ENCODE data around the gene NKD2. TPM values are rescaled to one million over a fixed set of nuclear protein-coding genes. Genes with fewer than 3 reads are reported as not detected.

The NKD2 gene
- total and polyA plus RNA-seq, 2 experiments from 2014 or later = not detected

GRCh38 chr5:1036504-1037122 is 28.0 kb downstream of the NKD2 start:
- in situ Hi-C loops (cut with MboI) = no loop called here
- no peak for DNase-seq
- H3K9me2 ChIP-seq (ENCODE audit: insufficient read depth) = no peaks in the 10 kb centered on the region
- H3F3A ChIP-seq (ENCODE audit: insufficient read depth) = no peaks in the 10 kb centered on the region
- no peak overlapping the region for H3K27ac ChIP-seq
- H3K9ac ChIP-seq = no peak overlapping the region
- no peaks in the 10 kb centered on the region for H4K20me1 ChIP-seq (ENCODE audit: insufficient read depth)
- H3K4me2 ChIP-seq (ENCODE audit: unreplicated experiment) = no peak overlapping the region
- H3K4me1 ChIP-seq (ENCODE audit: insufficient read depth) = no peaks in the 10 kb centered on the region
- no peaks in the 10 kb centered on the region for H3K9me3 ChIP-seq (ENCODE audit: low read depth)
- H3K4me3 ChIP-seq = no peak overlapping the region
- 81 to 83% methylated on average over 18 to 22 of the region's 22 CpGs for WGBS, 2 experiments (ENCODE audit: low coverage in 1 of 2, low lambda C conversion rate in 2 of 2, missing lambda C conversion rate in 2 of 2)
- H3K27me3 ChIP-seq (replicated peaks; ENCODE audit: insufficient read depth) = no peaks in the 10 kb centered on the region
- no peak overlapping the region for H2AFZ ChIP-seq
- TF ChIP-seq EZH2 (IDR thresholded peaks at IDR 0.05; ENCODE audit: insufficient read depth, poor library complexity, severe bottlenecking) (no peak), EZH2phosphoT487 (IDR thresholded peaks at IDR 0.05; ENCODE audit: insufficient read depth, low read depth) (no peak)
- no peaks in the 10 kb centered on the region for H3K36me3 ChIP-seq (ENCODE audit: low read depth)
- H3K79me2 ChIP-seq (ENCODE audit: insufficient read depth) = no peaks in the 10 kb centered on the region

DNA sequence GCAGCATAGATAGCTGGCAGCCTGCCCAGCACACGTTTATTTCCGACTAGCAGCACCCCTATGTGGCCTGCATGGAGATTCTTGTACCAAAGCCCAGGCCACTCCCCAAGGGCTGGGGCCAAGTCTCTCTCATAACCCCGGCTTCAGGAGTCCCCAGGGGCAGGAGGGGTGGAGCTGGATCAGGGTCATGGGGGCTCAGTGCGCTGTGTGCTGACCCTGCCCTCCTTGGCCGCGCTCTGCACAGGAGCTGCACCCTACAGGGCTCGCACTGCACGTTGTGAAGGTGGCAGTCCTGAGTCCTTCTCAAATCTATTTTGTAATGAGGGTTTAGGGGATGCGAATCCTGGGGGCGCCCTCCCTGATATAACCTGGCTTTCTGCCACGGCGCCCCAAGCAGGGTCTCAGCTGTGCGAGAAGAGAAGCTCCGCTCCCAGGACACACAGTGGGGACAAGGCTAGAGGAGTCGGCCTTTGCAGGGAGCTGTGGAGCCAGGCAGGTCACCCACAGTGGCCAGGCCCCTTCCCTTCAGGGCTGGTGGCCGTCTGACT is 28.6 kb downstream of the NKD2 start:
- Histone ChIP-seq H3K9me2 (ENCODE audit: insufficient read depth) (no peaks in the 10 kb centered on the region), H4K20me1 (ENCODE audit: insufficient read depth) (no peaks in the 10 kb centered on the region), H3K36me3 (ENCODE audit: low read depth) (no peaks in the 10 kb centered on the region), H2AFZ (no peak overlapping the region), H3K9me3 (ENCODE audit: low read depth) (no peaks in the 10 kb centered on the region), H3K4me2 (ENCODE audit: unreplicated experiment) (no peak overlapping the region), H3K79me2 (ENCODE audit: insufficient read depth) (no peaks in the 10 kb centered on the region), H3K9ac (no peak overlapping the region), H3K4me3 (no peak overlapping the region), H3K4me1 (ENCODE audit: insufficient read depth) (no peaks in the 10 kb centered on the region), H3K27me3 (replicated peaks; ENCODE audit: insufficient read depth) (no peaks in the 10 kb centered on the region), H3K27ac (no peak overlapping the region), H3F3A (ENCODE audit: insufficient read depth) (no peaks in the 10 kb centered on the region)
- in situ Hi-C loops (cut with MboI) = no loop called here
- DNase-seq = no peak
- 66 to 67% methylated on average over 15 to 16 of the region's 16 CpGs for WGBS, 2 experiments (ENCODE audit: low coverage in 1 of 2, low lambda C conversion rate in 2 of 2, missing lambda C conversion rate in 2 of 2)
- TF ChIP-seq EZH2phosphoT487 (IDR thresholded peaks at IDR 0.05; ENCODE audit: insufficient read depth, low read depth) (no peak), EZH2 (IDR thresholded peaks at IDR 0.05; ENCODE audit: insufficient read depth, poor library complexity, severe bottlenecking) (no peak)

GRCh38 chr5:1037671-1038416 is 29.2 kb downstream of the NKD2 start:
- Histone ChIP-seq H3K9me2 (ENCODE audit: insufficient read depth) (no peaks in the 10 kb centered on the region), H2AFZ (no peak overlapping the region), H3K36me3 (ENCODE audit: low read depth) (no peaks in the 10 kb centered on the region), H3K79me2 (ENCODE audit: insufficient read depth) (no peaks in the 10 kb centered on the region), H3K4me2 (ENCODE audit: unreplicated experiment) (no peak overlapping the region), H3K27me3 (replicated peaks; ENCODE audit: insufficient read depth) (no peaks in the 10 kb centered on the region), H4K20me1 (ENCODE audit: insufficient read depth) (no peaks in the 10 kb centered on the region), H3K4me3 (no peak overlapping the region), H3K9ac (no peak overlapping the region), H3K27ac (no peak overlapping the region), H3K9me3 (ENCODE audit: low read depth) (no peaks in the 10 kb centered on the region), H3K4me1 (ENCODE audit: insufficient read depth) (no peaks in the 10 kb centered on the region), H3F3A (ENCODE audit: insufficient read depth) (no peaks in the 10 kb centered on the region)
- WGBS, 2 experiments (ENCODE audit: low coverage in 1 of 2, low lambda C conversion rate in 2 of 2, missing lambda C conversion rate in 2 of 2) = 86 to 92% methylated on average over 31 to 34 of the region's 43 CpGs
- in situ Hi-C loops (cut with MboI) = no loop called here
- no peak for DNase-seq
- TF ChIP-seq EZH2phosphoT487 (IDR thresholded peaks at IDR 0.05; ENCODE audit: insufficient read depth, low read depth) = no peak
- TF ChIP-seq EZH2 (IDR thresholded peaks at IDR 0.05; ENCODE audit: insufficient read depth, poor library complexity, severe bottlenecking) = no peak

DNA sequence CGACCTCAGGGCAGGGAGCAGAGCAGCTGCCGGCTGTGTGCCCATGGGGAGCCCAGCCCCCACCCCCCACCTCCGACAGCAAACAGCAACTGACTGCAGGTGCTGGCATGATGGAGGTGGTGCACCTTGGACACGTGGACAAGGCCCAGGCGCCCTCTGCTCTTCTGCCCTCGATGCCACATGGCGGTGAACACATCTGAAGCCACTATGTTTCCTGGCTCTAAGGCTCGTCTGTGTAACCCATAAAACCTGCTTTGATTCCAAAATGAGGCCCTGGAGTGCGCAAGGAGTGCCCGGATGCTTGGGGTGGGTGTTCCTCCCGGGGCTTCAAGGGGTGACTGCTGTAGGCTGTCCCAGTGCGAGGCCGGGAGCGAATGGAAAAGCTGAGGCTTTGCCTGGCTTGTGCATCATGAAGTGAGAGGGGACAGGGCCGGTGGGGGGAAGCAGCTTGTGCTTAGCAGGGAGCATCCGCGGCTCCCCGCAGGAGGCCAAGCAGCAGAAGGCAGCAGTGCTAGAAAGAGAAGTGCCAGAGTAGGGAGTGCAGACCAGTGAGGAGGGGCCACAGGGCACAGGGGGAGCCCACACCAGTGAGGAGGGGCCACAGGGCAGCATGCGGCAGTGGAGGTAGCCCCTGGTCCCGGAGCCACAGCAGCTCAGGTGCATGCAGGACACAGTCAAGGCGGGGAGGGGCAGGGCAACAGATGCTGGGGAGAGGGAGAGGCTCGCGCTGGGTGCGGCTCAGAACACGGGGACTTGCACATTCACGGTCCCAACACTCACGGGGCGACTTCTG is 30.0 kb downstream of the NKD2 start:
- Histone ChIP-seq H3K9me2 (ENCODE audit: insufficient read depth) (no peaks in the 10 kb centered on the region), H4K20me1 (ENCODE audit: insufficient read depth) (no peaks in the 10 kb centered on the region), H3K79me2 (ENCODE audit: insufficient read depth) (no peaks in the 10 kb centered on the region), H3K9ac (no peak overlapping the region), H3K9me3 (ENCODE audit: low read depth) (no peaks in the 10 kb centered on the region), H3K36me3 (ENCODE audit: low read depth) (no peaks in the 10 kb centered on the region), H3K27ac (no peak overlapping the region), H3K4me1 (ENCODE audit: insufficient read depth) (no peaks in the 10 kb centered on the region), H2AFZ (no peak overlapping the region), H3K4me2 (ENCODE audit: unreplicated experiment) (no peak overlapping the region), H3K27me3 (replicated peaks; ENCODE audit: insufficient read depth) (no peaks in the 10 kb centered on the region), H3F3A (ENCODE audit: insufficient read depth) (no peaks in the 10 kb centered on the region), H3K4me3 (no peak overlapping the region)
- DNase-seq = no peak
- TF ChIP-seq EZH2phosphoT487 (IDR thresholded peaks at IDR 0.05; ENCODE audit: insufficient read depth, low read depth) = no peak
- TF ChIP-seq EZH2 (IDR thresholded peaks at IDR 0.05; ENCODE audit: insufficient read depth, poor library complexity, severe bottlenecking) = no peak
- in situ Hi-C loops (cut with MboI) = no loop called here
- WGBS, 2 experiments (ENCODE audit: low coverage in 1 of 2, low lambda C conversion rate in 2 of 2, missing lambda C conversion rate in 2 of 2) = 80 to 85% methylated on average over 28 of the region's 28 CpGs
